RPMI8226 (cell line): ENCODE measurements around the gene DHRS12.
"Not testable (repeated sequence)": the region's sequence is repeated elsewhere in the genome, so short reads cannot be mapped to it uniquely, and the experiment has no call there.

Experiments used
- DNase-seq: peaks from one replicate; pipeline ENCODE4 v3.0.0-alpha.2; 2015

Gene DHRS12

GRCh38 chr13:51826606-51827005, 22.6 kb upstream of the DHRS12 start:
- DNase-seq = no peak

GRCh38 chr13:51825681-51826254, 21.8 kb upstream of the DHRS12 start:
- DNase-seq = no peak

- no peak for DNase-seq
Observed at GRCh38 chr13:51825165-51825592, 21.2 kb upstream of the DHRS12 start.

GRCh38 chr13:51824712-51825111, 20.7 kb upstream of the DHRS12 start:
- DNase-seq = not testable (repeated sequence)

GRCh38 chr13:51823863-51824262, 19.9 kb upstream of the DHRS12 start:
- DNase-seq = no peak

- no peak for DNase-seq
Observed at GRCh38 chr13:51823359-51823758, 19.4 kb upstream of the DHRS12 start.

- DNase-seq = no peak
Observed at GRCh38 chr13:51822106-51822815, 18.3 kb upstream of the DHRS12 start.

GRCh38 chr13:51821606-51822005, 17.6 kb upstream of the DHRS12 start:
- DNase-seq = no peak

GRCh38 chr13:51820016-51820597, 16.1 kb upstream of the DHRS12 start:
- no peak for DNase-seq

- no peak for DNase-seq
Observed at GRCh38 chr13:51819544-51819943, 15.6 kb upstream of the DHRS12 start.

- no peak for DNase-seq
Observed at GRCh38 chr13:51818781-51819511, 15.0 kb upstream of the DHRS12 start.

- no peak for DNase-seq
Observed at GRCh38 chr13:51818276-51818675, 14.3 kb upstream of the DHRS12 start.

GRCh38 chr13:51817717-51818116, 13.8 kb upstream of the DHRS12 start:
- no peak for DNase-seq

- DNase-seq = no peak
Observed at GRCh38 chr13:51816604-51817249, 12.8 kb upstream of the DHRS12 start.

GRCh38 chr13:51815848-51816247, 11.9 kb upstream of the DHRS12 start:
- no peak for DNase-seq

GRCh38 chr13:51814825-51815650, 11.1 kb upstream of the DHRS12 start:
- DNase-seq = peak; percentile 75

GRCh38 chr13:51814071-51814470, 10.1 kb upstream of the DHRS12 start:
- DNase-seq = no peak

GRCh38 chr13:51811920-51812451, 8.0 kb upstream of the DHRS12 start:
- no peak for DNase-seq

GRCh38 chr13:51811046-51811445, 7.1 kb upstream of the DHRS12 start:
- no peak for DNase-seq

- DNase-seq = no peak
Observed at GRCh38 chr13:51808811-51809210, 4.8 kb upstream of the DHRS12 start.

GRCh38 chr13:51807041-51807440, 3.1 kb upstream of the DHRS12 start:
- no peak for DNase-seq

- no peak for DNase-seq
Observed at GRCh38 chr13:51806566-51806965, 2.6 kb upstream of the DHRS12 start.
